Fibroblast of gingiva (primary cell): Measurements from ENCODE around the gene TEX35.

Source experiments
- DNase-seq: peaks from one replicate; pipeline ENCODE4 v3.0.0-alpha.2; 2011; ENCODE audit warnings: low read depth

Gene TEX35

GRCh38 chr1:178520803-178521202 lies 7.9 kb downstream of the TEX35 start:
- DNase-seq = no peak

- DNase-seq = no peak
Measured at GRCh38 chr1:178521241-178521640, 8.3 kb downstream of the TEX35 start.

- no peak for DNase-seq
Measured at GRCh38 chr1:178527117-178527516, 14.2 kb downstream of the TEX35 start.

- DNase-seq = no peak
Measured at GRCh38 chr1:178528228-178528952, 15.5 kb downstream of the TEX35 start.

- DNase-seq = no peak
Measured at GRCh38 chr1:178528953-178529335, 16.0 kb downstream of the TEX35 start.

GRCh38 chr1:178529364-178530036 lies 16.6 kb downstream of the TEX35 start:
- no peak for DNase-seq

- DNase-seq = peak; percentile 21
Measured at GRCh38 chr1:178530037-178530402, 17.1 kb downstream of the TEX35 start.

- DNase-seq = no peak
Measured at GRCh38 chr1:178530502-178530901, 17.6 kb downstream of the TEX35 start.

- DNase-seq = no peak
Measured at GRCh38 chr1:178531887-178532286, 19.0 kb downstream of the TEX35 start.

GRCh38 chr1:178532392-178532791 lies 19.5 kb downstream of the TEX35 start:
- peak; percentile 66 for DNase-seq

GRCh38 chr1:178533121-178533946 lies 20.4 kb downstream of the TEX35 start:
- no peak for DNase-seq

GRCh38 chr1:178534137-178534868 lies 21.4 kb downstream of the TEX35 start:
- DNase-seq = no peak

GRCh38 chr1:178536329-178536728 lies 23.4 kb downstream of the TEX35 start:
- no peak for DNase-seq

- DNase-seq = peak; percentile 96
Measured at GRCh38 chr1:178536844-178537371, 24.0 kb downstream of the TEX35 start.

- DNase-seq = no peak
Measured at GRCh38 chr1:178537382-178538090, 24.6 kb downstream of the TEX35 start.

- peak; percentile 30 for DNase-seq
Measured at GRCh38 chr1:178538192-178538916, 25.4 kb downstream of the TEX35 start.

GRCh38 chr1:178539291-178539690 lies 26.4 kb downstream of the TEX35 start:
- no peak for DNase-seq

- DNase-seq = no peak
Measured at GRCh38 chr1:178540204-178540603, 27.3 kb downstream of the TEX35 start.

GRCh38 chr1:178540646-178541045 lies 27.7 kb downstream of the TEX35 start:
- peak; percentile 55 for DNase-seq

GRCh38 chr1:178541379-178541778 lies 28.5 kb downstream of the TEX35 start:
- DNase-seq = no peak
